H1 (cell line): ENCODE results near the gene DCAF8. TPM values are rescaled to one million over a fixed set of nuclear protein-coding genes. Genes with fewer than 3 reads are reported as not detected.

Experiments
- CTCF ChIA-PET: fragments of 300-600 bp; sonication (Branson Sonifier 250); formaldehyde crosslinking; loops from one replicate; lab custom pipeline; 2021; ENCODE audit not compliant: partially characterized antibody; lab: Charles Lee
- POLR2A ChIA-PET: fragments of 300-600 bp; sonication (Branson Sonifier 250); formaldehyde crosslinking; loops from one replicate; lab custom pipeline; 2021; ENCODE audit warnings: inconsistent platforms; ENCODE audit not compliant: partially characterized antibody; lab: Charles Lee
- DNase-seq, 2 experiments: peaks; one replicate each; pipeline versions ENCODE4 v3.0.0 to v3.0.0-alpha.2; 2010 to 2022; ENCODE audit warnings: low spot score in 2 of 2, low read depth in 1 of 2, mixed read lengths in 1 of 2
- FAIRE-seq: peaks from 2 replicates; lab custom pipeline; 2011; peaks lifted over from hg19 to GRCh38; lab: Jason Lieb, UNC
- H2AFZ ChIP-seq: 2 replicates; pipeline ENCODE4 v1.8.1; 2012; ENCODE audit warnings: low read length, inconsistent platforms
- H2AK5ac ChIP-seq: 2 replicates; pipeline ENCODE4 v1.6.1; 2013; ENCODE audit warnings: low read depth, low read length
- H2BK120ac ChIP-seq: replicated peaks from 2 replicates; pipeline ENCODE3; 2013; ENCODE audit warnings: low read depth, low read length, inconsistent platforms
- H2BK12ac ChIP-seq: 2 replicates; pipeline ENCODE4 v1.6.1; 2013; ENCODE audit warnings: low read depth, low read length
- H2BK15ac ChIP-seq: 2 replicates; pipeline ENCODE4 v1.6.1; 2013; ENCODE audit warnings: low read length
- H2BK20ac ChIP-seq: 2 replicates; pipeline ENCODE4 v1.6.1; 2013; ENCODE audit warnings: low read length
- H2BK5ac ChIP-seq: 2 replicates; pipeline ENCODE4 v1.6.1; 2013; ENCODE audit warnings: low read depth, low read length
- H3K14ac ChIP-seq: 2 replicates; pipeline ENCODE4 v1.6.1; 2013; ENCODE audit warnings: inconsistent platforms; ENCODE audit not compliant: insufficient read length
- H3K18ac ChIP-seq: 2 replicates; pipeline ENCODE4 v1.6.1; 2013; ENCODE audit warnings: low read length; ENCODE audit errors: extremely low read depth
- H3K23ac ChIP-seq: 2 replicates; pipeline ENCODE4 v1.6.1; 2013; ENCODE audit warnings: inconsistent platforms; ENCODE audit not compliant: insufficient read length
- H3K23me2 ChIP-seq: 2 replicates; pipeline ENCODE4 v1.6.1; 2013; ENCODE audit warnings: low read depth, low read length
- H3K27ac ChIP-seq: 2 replicates; pipeline ENCODE4 v1.6.1; 2011; ENCODE audit warnings: low read depth, low read length, inconsistent platforms
- H3K27me3 ChIP-seq, 4 experiments: replicated peaks in 1 of 4; 1 replicate in 1 of 4; 2 replicates in 3 of 4; pipeline versions ENCODE4 v1.6.1 to v1.8.1; 2011 to 2013; ENCODE audit warnings: low read length in 3 of 4, mild to moderate bottlenecking in 3 of 4, inconsistent platforms in 2 of 4, mixed read lengths in 2 of 4, moderate library complexity in 1 of 4; ENCODE audit not compliant: control insufficient read depth in 3 of 4, insufficient read depth in 3 of 4; ENCODE audit errors: extremely low read depth in 1 of 4
- H3K36me3 ChIP-seq, 4 experiments: 2 replicates each; pipeline versions ENCODE4 v1.6.1 to v1.8.1; 2011 to 2013; ENCODE audit warnings: mild to moderate bottlenecking in 4 of 4, low read length in 3 of 4, moderate library complexity in 2 of 4, control low read depth in 1 of 4, inconsistent platforms in 1 of 4; ENCODE audit not compliant: insufficient read depth in 4 of 4, control insufficient read depth in 2 of 4
- H3K4ac ChIP-seq: replicated peaks from 2 replicates; pipeline ENCODE3; 2013; ENCODE audit warnings: low read length, low read depth, mixed read lengths, inconsistent platforms; ENCODE audit not compliant: insufficient read length
- H3K4me1 ChIP-seq, 4 experiments: replicated peaks in 1 of 4; 1 replicate in 1 of 4; 2 replicates in 3 of 4; pipeline versions ENCODE4 v1.6.1 to v1.8.1; 2011 to 2013; ENCODE audit warnings: low read length in 3 of 4, inconsistent platforms in 2 of 4, mixed read lengths in 1 of 4; ENCODE audit not compliant: insufficient read depth in 4 of 4, control insufficient read depth in 3 of 4
- H3K4me2 ChIP-seq, 2 experiments: 2 replicates each; pipeline versions ENCODE4 v1.6.1 to v1.8.1; 2011 to 2013; ENCODE audit warnings: low read depth in 2 of 2, low read length in 2 of 2, control low read depth in 1 of 2, inconsistent platforms in 1 of 2, mild to moderate bottlenecking in 1 of 2; ENCODE audit not compliant: insufficient read depth in 1 of 2
- H3K4me3 ChIP-seq, 4 experiments: fragments of 200-600, 300-600 bp in 1 of 4; sonication (generic), shearing (Covaris generic), sonication (Bioruptor Twin) in 1 of 4; 2 replicates each; pipeline versions ENCODE4 v1.5.1 to v1.8.1; 2011 to 2016; ENCODE audit warnings: low read length in 4 of 4, low read depth in 3 of 4, control low read depth in 2 of 4, inconsistent platforms in 2 of 4, mild to moderate bottlenecking in 2 of 4, mixed read lengths in 1 of 4, moderate library complexity in 1 of 4; ENCODE audit not compliant: insufficient read depth in 2 of 4; ENCODE audit errors: extremely low read depth in 1 of 4
- H3K56ac ChIP-seq: replicated peaks from 2 replicates; pipeline ENCODE3; 2013; ENCODE audit warnings: low read depth, mild to moderate bottlenecking, mixed read lengths, low read length, inconsistent platforms; ENCODE audit not compliant: insufficient read length
- H3K79me1 ChIP-seq: 2 replicates; pipeline ENCODE4 v1.6.1; 2013; ENCODE audit warnings: low read depth, low read length, control low read depth
- H3K79me2 ChIP-seq, 2 experiments: 2 replicates each; pipeline versions ENCODE4 v1.6.1 to v1.8.1; 2012 to 2013; ENCODE audit warnings: low read length in 2 of 2, mild to moderate bottlenecking in 2 of 2, inconsistent platforms in 1 of 2; ENCODE audit not compliant: insufficient read depth in 2 of 2, control insufficient read depth in 1 of 2
- H3K9ac ChIP-seq, 4 experiments: replicated peaks in 1 of 4; 1 replicate in 1 of 4; 2 replicates in 3 of 4; pipeline versions ENCODE4 v1.6.1 to v1.8.1; 2011 to 2013; ENCODE audit warnings: low read depth in 3 of 4, low read length in 3 of 4, control low read depth in 2 of 4, mild to moderate bottlenecking in 2 of 4, moderate library complexity in 2 of 4, inconsistent platforms in 1 of 4; ENCODE audit errors: extremely low read depth in 1 of 4
- H3K9me3 ChIP-seq, 2 experiments: 2 replicates each; pipeline versions ENCODE4 v1.6.1 to v1.8.1; 2012 to 2013; ENCODE audit warnings: mild to moderate bottlenecking in 2 of 2, moderate library complexity in 2 of 2, control low read depth in 1 of 2, inconsistent platforms in 1 of 2, low read depth in 1 of 2, low read length in 1 of 2, mixed read lengths in 1 of 2; ENCODE audit not compliant: insufficient read depth in 2 of 2
- H4K20me1 ChIP-seq, 2 experiments: replicated peaks in 1 of 2; 2 replicates each; pipeline versions ENCODE3 to v1.8.1; 2011 to 2013; ENCODE audit warnings: inconsistent platforms in 2 of 2, low read length in 2 of 2, mild to moderate bottlenecking in 1 of 2; ENCODE audit not compliant: insufficient read depth in 2 of 2, control insufficient read depth in 1 of 2
- H4K5ac ChIP-seq: 2 replicates; pipeline ENCODE4 v1.6.1; 2013; ENCODE audit warnings: low read length, low read depth, mixed read lengths, inconsistent platforms; ENCODE audit not compliant: insufficient read length
- H4K8ac ChIP-seq: 2 replicates; pipeline ENCODE4 v1.8.0; 2013; ENCODE audit warnings: mild to moderate bottlenecking, moderate library complexity, low read length, inconsistent platforms; ENCODE audit not compliant: insufficient read depth; ENCODE audit errors: extremely low read depth
- H4K91ac ChIP-seq: replicated peaks from 2 replicates; pipeline ENCODE3; 2013; ENCODE audit warnings: low read length, mixed read lengths, inconsistent platforms; ENCODE audit not compliant: insufficient read length
- BACH1 ChIP-seq: IDR thresholded peaks from 2 replicates; pipeline ENCODE4 v1.6.1; 2012; ENCODE audit warnings: low read length, improper control_type of control experiment
- POLR2A ChIP-seq, 2 experiments: IDR thresholded peaks; 1 replicate in 1 of 2; 2 replicates in 1 of 2; pipeline ENCODE4 v1.6.1; 2011; ENCODE audit warnings: low read depth in 2 of 2, low read length in 2 of 2, mild to moderate bottlenecking in 2 of 2; ENCODE audit errors: control extremely low read depth in 1 of 2
- POLR2AphosphoS5 ChIP-seq: IDR thresholded peaks from 2 replicates; pipeline ENCODE4 v1.6.1; 2011; ENCODE audit warnings: low read depth, low read length
- WGBS, 2 experiments: shearing (Covaris generic) in 1 of 2; methylation state at CpG; one replicate each; pipeline versions ENCODE4 v1.1.6 to v1.1.7; 2013 to 2015; ENCODE audit warnings: low lambda C conversion rate in 2 of 2, mixed read lengths in 2 of 2, inconsistent platforms in 1 of 2, low coverage in 1 of 2, missing lambda C conversion rate in 1 of 2; ENCODE audit not compliant: insufficient replicate concordance in 2 of 2, insufficient coverage in 1 of 2, insufficient read length in 1 of 2; ENCODE audit errors: extremely low coverage in 1 of 2, missing lambda C conversion rate in 1 of 2; 5-methylcytosine and 5-hydroxymethylcytosine counted together
- polyA plus RNA-seq, 7 experiments: library from polyadenylated mRNA; depleted of rRNA in 3 of 7; stranded (reverse) in 5 of 7; unstranded in 2 of 7; fragments of >200 nt in 5 of 7; fragments of 200-250 nt in 2 of 7; gene quantifications; 1 replicate in 5 of 7; 2 replicates in 1 of 7; 4 replicates in 1 of 7; pipeline versions ENCODE4 v1.2.1 to v1.2.3, GENCODE V29; 2011 to 2013; ENCODE audit warnings: missing spikeins in 2 of 7, mixed read lengths in 2 of 7
- total RNA-seq: library from RNA; stranded (reverse); fragmentation: NEBNext Ultra II Directional; extraction: Animal tissue kit (Norgen Biotek cat#: 25700); gene quantifications from 2 replicates; pipeline ENCODE4 v1.2.1, GENCODE V29; 2021

The DCAF8 gene
- total and polyA plus RNA-seq, 2 of the 8 experiments (the other 6 are each of a cell fraction or from before 2014, with no cell fraction given): 68.2 to 110 TPM

DNA sequence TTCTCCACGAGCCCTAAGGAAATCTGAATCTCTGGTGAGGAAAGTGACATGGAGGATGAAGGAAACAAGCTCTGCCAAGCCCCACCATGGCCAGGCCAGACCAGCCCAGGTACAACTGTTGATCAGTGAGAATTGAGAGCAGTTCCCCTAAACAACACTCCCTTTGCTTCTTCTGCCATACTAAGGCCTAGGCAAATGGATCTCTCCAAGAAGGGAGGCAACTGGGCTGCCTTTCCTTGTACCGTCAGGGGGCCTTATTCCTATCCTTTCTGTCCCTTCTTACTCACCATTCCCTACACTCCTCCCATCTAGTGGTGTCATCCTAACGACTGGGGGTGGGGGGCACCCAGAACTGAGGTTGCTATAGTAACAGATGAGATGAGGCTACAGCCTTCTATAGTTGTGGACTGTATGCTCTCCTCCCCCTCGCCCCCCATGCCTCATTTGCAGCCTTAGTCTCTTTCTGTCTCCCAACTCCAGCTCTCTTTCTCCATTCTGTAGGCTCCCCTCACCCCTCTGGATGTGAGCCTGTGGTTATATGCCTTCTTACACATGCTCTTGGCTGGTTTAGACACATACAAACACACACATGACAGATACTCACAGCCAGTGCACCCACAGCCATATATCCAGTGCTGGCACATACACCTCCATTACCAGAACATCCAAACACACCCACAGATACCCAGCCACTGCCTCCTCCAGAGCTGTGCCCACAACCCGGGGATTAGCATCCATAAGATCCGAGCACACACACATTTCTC, 53.6 kb downstream of the DCAF8 start:
- Histone ChIP-seq H2BK120ac (no peak overlapping the region), H2BK15ac (no peak overlapping the region), H4K8ac (no peak overlapping the region), H2AFZ (no peak overlapping the region), H3K4me2 (no peak overlapping the region; a peak in 1 of 4 replicates), H3K14ac (no peak overlapping the region), H2BK5ac (peak overlapping the region; percentile 26; the same call in 1 of the 2 replicates), H3K9ac (no peak overlapping the region; a peak in 1 of 7 replicates), H4K91ac (no peak overlapping the region), H2AK5ac (no peak overlapping the region), H3K18ac (no peak overlapping the region), H2BK20ac (no peak overlapping the region), H3K23me2 (peaks cover 9% of the 10 kb centered on the region), H3K79me2 (peaks cover 8% of the 10 kb centered on the region in 2 experiments; a peak in 2 of 4 replicates), H3K9me3 (no peaks in the 10 kb centered on the region), H3K27ac (no peak overlapping the region), H3K4me3 (no peak overlapping the region), H3K56ac (no peak overlapping the region), H3K4ac (no peak overlapping the region), H3K23ac (no peak overlapping the region), H3K4me1 (peaks cover 17 to 41% (median 22%) of the 10 kb centered on the region in 4 experiments), H3K36me3 (peaks cover 8 to 22% (median 17%) of the 10 kb centered on the region in 4 experiments; a peak in 7 of 8 replicates), H2BK12ac (no peak overlapping the region), H4K5ac (no peak overlapping the region), H3K27me3 (no peaks in the 10 kb centered on the region), H3K79me1 (peaks cover 11% of the 10 kb centered on the region), H4K20me1 (peaks cover 2 to 21% of the 10 kb centered on the region in 2 experiments)
- CTCF ChIA-PET: interaction anchor here (0.8 to 20.4 kb wide), 15 partner anchors 12 to 131 kb away, joined by 3 to 257 read pairs (median 5); partner anchors contain the start of genes ATP1A2 and CASQ1
- DNase-seq: no peak
- TF ChIP-seq BACH1: no peak
- peak; percentile 21; the same call in 1 of the 2 replicates for TF ChIP-seq POLR2AphosphoS5
- TF ChIP-seq POLR2A (IDR thresholded peaks at IDR 0.05; ENCODE audit: control extremely low read depth in 1 of 2, low read depth in 2 of 2, low read length in 2 of 2): peak in 1 of 2 experiments; percentile 56; a peak in 1 of 3 replicates
- POLR2A ChIA-PET: interaction anchor here (0.9 to 11.3 kb wide), 18 partner anchors 10 to 122 kb away, joined by 3 to 107 read pairs (median 4); partner anchors contain the start of gene CASQ1
- FAIRE-seq: no peak
- 81% methylated on average over 6 of the region's 6 CpGs; no CpG with 5 or more reads in 1 of the 2 experiments for whole genome bisulfite sequencing, 2 experiments
